ENCODE measurements around the gene NDUFA13.

The NDUFA13 gene

GRCh38 chr19:19546751-19547162 lies 30.7 kb downstream of the NDUFA13 start:
- Histone ChIP-seq H3K27ac (ENCODE audit: extremely low read depth, low read depth, low read length) (no peak overlapping the region), H3K9me3 (ENCODE audit: control insufficient read depth, insufficient read depth, low read depth, low read length) (no peaks in the 10 kb centered on the region), H3K4me1 (ENCODE audit: control insufficient read depth, insufficient read depth, low read length) (no peaks in the 10 kb centered on the region), H3K4me3 (ENCODE audit: low read depth, low read length) (no peak overlapping the region), H3K36me3 (ENCODE audit: control insufficient read depth in 2 of 2, insufficient read depth in 1 of 2, low read length in 2 of 2) (no peaks in the 10 kb centered on the region)
- ChIA-PET POLR2A (no interaction called here), CTCF (interaction anchor here (0.5 to 2.2 kb wide), 4 partner anchors 15 to 225 kb away, joined by 3 to 17 read pairs (median 4); partner anchors contain the start of gene GMIP)
- no peak for TF ChIP-seq PRDM4 (tag by site-specific recombination; IDR thresholded peaks at IDR 0.05)
- TF ChIP-seq ZNF768 (tag by site-specific recombination; IDR thresholded peaks at IDR 0.05), result no peak
- TF ChIP-seq ZNF518A (tag by site-specific recombination; conservative IDR thresholded peaks at IDR 0.05; ENCODE audit: low read depth), result no peak
- no peak for TF ChIP-seq GLI2 (tag by site-specific recombination; IDR thresholded peaks at IDR 0.05; ENCODE audit: borderline replicate concordance, low read depth)
- no peak for TF ChIP-seq PBX3 (CRISPR knock-in tag; IDR thresholded peaks at IDR 0.05)
- no peak for TF ChIP-seq ZNF416 (tag by site-specific recombination; IDR thresholded peaks at IDR 0.05)
- TF ChIP-seq ZNF639 (tag by site-specific recombination; IDR thresholded peaks at IDR 0.05), result no peak

GRCh38 chr19:19547674-19548336 lies 31.8 kb downstream of the NDUFA13 start:
- no peaks in the 10 kb centered on the region for H3K9me3 ChIP-seq (ENCODE audit: control insufficient read depth, insufficient read depth, low read depth, low read length)
- no peak for TF ChIP-seq ZNF623 (tag by site-specific recombination; IDR thresholded peaks at IDR 0.05)
- TF ChIP-seq SCRT2 (tag by site-specific recombination; IDR thresholded peaks at IDR 0.05), result no peak
- no peak for TF ChIP-seq OVOL3 (tag by site-specific recombination; IDR thresholded peaks at IDR 0.05)
- no peak for TF ChIP-seq ZNF23 (tag by site-specific recombination; IDR thresholded peaks at IDR 0.05; ENCODE audit: borderline replicate concordance)
- no peak for TF ChIP-seq ZNF660 (tag by site-specific recombination; IDR thresholded peaks at IDR 0.05)
- no peak for TF ChIP-seq PBX3 (CRISPR knock-in tag; IDR thresholded peaks at IDR 0.05)
- TF ChIP-seq ZNF629 (tag by site-specific recombination; IDR thresholded peaks at IDR 0.05), result no peak
- TF ChIP-seq FEZF1 (tag by site-specific recombination; IDR thresholded peaks at IDR 0.05), result no peak
- TF ChIP-seq KLF8 (tag by site-specific recombination; IDR thresholded peaks at IDR 0.05), result no peak
- TF ChIP-seq ZNF433 (tag by site-specific recombination; IDR thresholded peaks at IDR 0.05; ENCODE audit: low read depth), result no peak
- TF ChIP-seq ZBTB26 (tag by site-specific recombination; optimal IDR thresholded peaks at IDR 0.05), result no peak
- no peak for TF ChIP-seq ZNF664 (tag by site-specific recombination; IDR thresholded peaks at IDR 0.05)
- no peak for TF ChIP-seq ZNF521 (tag by site-specific recombination; IDR thresholded peaks at IDR 0.05)
- TF ChIP-seq ZNF529 (tag by site-specific recombination; IDR thresholded peaks at IDR 0.05; ENCODE audit: insufficient replicate concordance), result no peak
- TF ChIP-seq ZNF112 (tag by site-specific recombination; IDR thresholded peaks at IDR 0.05), result no peak
- H3K4me1 ChIP-seq (ENCODE audit: control insufficient read depth, insufficient read depth, low read length), result no peaks in the 10 kb centered on the region
- no peak overlapping the region for H3K4me3 ChIP-seq (ENCODE audit: low read depth, low read length)
- ChIA-PET CTCF (interaction anchor here (0.5 to 2.2 kb wide), 4 partner anchors 10 to 96 kb away, joined by 3 to 17 read pairs (median 4); partner anchors contain the start of gene GMIP), POLR2A (no interaction called here)
- no peak overlapping the region for H3K27ac ChIP-seq (ENCODE audit: extremely low read depth, low read depth, low read length)
- H3K36me3 ChIP-seq (ENCODE audit: control insufficient read depth in 2 of 2, insufficient read depth in 1 of 2, low read length in 2 of 2), result no peaks in the 10 kb centered on the region
